Measurements from ENCODE around the gene PPP1R1C. TPM values are rescaled to one million over a fixed set of nuclear protein-coding genes. Genes with fewer than 3 reads are reported as not detected.

PPP1R1C gene
- total and polyA plus RNA-seq, 4 donors, result 7.8 to 27.3 (median 9.7) TPM

DNA sequence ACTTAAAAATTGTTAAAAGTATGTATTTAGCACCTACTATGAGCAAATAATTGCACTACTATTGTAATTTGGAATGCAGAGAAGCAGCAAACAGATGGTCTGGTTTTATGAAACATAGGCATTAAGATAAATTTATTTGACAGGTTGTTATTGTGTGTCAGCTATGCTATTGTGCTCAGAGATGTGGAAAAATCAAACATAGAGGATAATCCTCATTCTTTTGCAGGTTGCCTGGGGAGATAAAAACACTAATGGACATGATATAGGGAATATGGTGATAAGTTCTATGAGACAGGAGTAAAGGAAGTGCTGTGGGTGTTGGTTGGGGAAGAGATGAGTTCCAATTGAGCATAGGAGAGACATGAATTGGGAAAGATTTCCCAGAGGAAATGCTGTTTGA, 71.3 kb downstream of the PPP1R1C start:
- no peak for DNase-seq (ENCODE audit: low read depth in 4 of 6, low spot score in 6 of 6)
- no peak overlapping the region for H3K4me3 ChIP-seq (ENCODE audit: low read depth, low read length)
- H3K4me1 ChIP-seq (ENCODE audit: control insufficient read depth, insufficient read depth, low read length), result no peaks in the 10 kb centered on the region
- no peak overlapping the region for H3K27ac ChIP-seq (ENCODE audit: low read depth, low read length)
- no peaks in the 10 kb centered on the region for H3K9me3 ChIP-seq (ENCODE audit: control insufficient read depth, insufficient read depth, low read length)
- no peaks in the 10 kb centered on the region for H3K27me3 ChIP-seq (ENCODE audit: control insufficient read depth, insufficient read depth, low read length)
- no peaks in the 10 kb centered on the region for H3K36me3 ChIP-seq (ENCODE audit: control insufficient read depth, insufficient read depth, low read length)

DNA sequence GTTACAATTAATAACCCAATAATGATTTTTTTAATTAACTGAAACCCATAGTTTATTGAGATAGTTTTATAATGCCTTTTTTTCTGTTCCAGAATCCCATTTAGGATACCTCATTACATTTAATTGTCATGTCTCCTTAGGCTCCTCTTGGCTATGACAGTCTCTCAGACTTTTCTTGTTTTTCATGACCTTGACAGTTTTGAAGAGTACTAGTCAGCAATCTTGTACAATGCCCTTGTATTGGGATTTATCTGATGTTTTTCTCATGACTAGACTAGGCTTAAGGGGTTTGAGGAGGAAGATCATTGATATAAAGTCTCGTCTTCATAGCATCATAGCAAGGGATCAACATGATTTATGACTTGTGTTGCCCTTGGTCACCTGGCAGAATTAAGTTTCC, 72.4 kb downstream of the PPP1R1C start:
- no CpG with 5 or more reads among the region's 1 CpG for WGBS (ENCODE audit: insufficient coverage)
- Histone ChIP-seq H3K9me3 (ENCODE audit: control insufficient read depth, insufficient read depth, low read length) (no peaks in the 10 kb centered on the region), H3K4me3 (ENCODE audit: low read depth, low read length) (no peak overlapping the region), H3K27ac (ENCODE audit: low read depth, low read length) (no peak overlapping the region), H3K4me1 (ENCODE audit: control insufficient read depth, insufficient read depth, low read length) (no peaks in the 10 kb centered on the region), H3K36me3 (ENCODE audit: control insufficient read depth, insufficient read depth, low read length) (no peaks in the 10 kb centered on the region), H3K27me3 (ENCODE audit: control insufficient read depth, insufficient read depth, low read length) (no peaks in the 10 kb centered on the region)
- no peak for DNase-seq (ENCODE audit: low read depth in 4 of 6, low spot score in 6 of 6)

DNA sequence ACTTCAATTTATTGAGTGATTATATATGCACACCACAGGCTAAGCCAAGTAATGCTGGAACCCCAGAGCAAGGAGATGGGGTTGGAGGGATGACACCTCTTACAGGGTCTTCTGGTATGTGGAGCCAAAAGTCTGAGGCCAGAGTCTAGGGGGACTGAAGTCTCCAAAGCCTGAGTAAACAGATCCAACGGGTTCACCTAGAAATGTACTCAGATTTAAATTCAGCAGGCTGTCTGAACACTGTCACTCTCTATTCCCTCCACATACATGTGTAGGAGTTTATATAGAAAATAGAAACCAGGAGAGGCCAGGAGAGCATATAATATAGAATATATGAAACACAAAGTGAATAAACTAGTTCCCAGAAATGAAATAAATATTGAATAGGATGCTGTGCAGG, 76.1 kb downstream of the PPP1R1C start:
- no peaks in the 10 kb centered on the region for H3K4me1 ChIP-seq (ENCODE audit: control insufficient read depth, insufficient read depth, low read length)
- no peak overlapping the region for H3K27ac ChIP-seq (ENCODE audit: low read depth, low read length)
- no peak overlapping the region for H3K4me3 ChIP-seq (ENCODE audit: low read depth, low read length)
- no peaks in the 10 kb centered on the region for H3K9me3 ChIP-seq (ENCODE audit: control insufficient read depth, insufficient read depth, low read length)
- no CpG with 5 or more reads among the region's 1 CpG for WGBS (ENCODE audit: insufficient coverage)
- H3K27me3 ChIP-seq (ENCODE audit: control insufficient read depth, insufficient read depth, low read length), result no peaks in the 10 kb centered on the region
- no peak for DNase-seq (ENCODE audit: low read depth in 4 of 6, low spot score in 6 of 6)
- H3K36me3 ChIP-seq (ENCODE audit: control insufficient read depth, insufficient read depth, low read length), result no peaks in the 10 kb centered on the region

DNA sequence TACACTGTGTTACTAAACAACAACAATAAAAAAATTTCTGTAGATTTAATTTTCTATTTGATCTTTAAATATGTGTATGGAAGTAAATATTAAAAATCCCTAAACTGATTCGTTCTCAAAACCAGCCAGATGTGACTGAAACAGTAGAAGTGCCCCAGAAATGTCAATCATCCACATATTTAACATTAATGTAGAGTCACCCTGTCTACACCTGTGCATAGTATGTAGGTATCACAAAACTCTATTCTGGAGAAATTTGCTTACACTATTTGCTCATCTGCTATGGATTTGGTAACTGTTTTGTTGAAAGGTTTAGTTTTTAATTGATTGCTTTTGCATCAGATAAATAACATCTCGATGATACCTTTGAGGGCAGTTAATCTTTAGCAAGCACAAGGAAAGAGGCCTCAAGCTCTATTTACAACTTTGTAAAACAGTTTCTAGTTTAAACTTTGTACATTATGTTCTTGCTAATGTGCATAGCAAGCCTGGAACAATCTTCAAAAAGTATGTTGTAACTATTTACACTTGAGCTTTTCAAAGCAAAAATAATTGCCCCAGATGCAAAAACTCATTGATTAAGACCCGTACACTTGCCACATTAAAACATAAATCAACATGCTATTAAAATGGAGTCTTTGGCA, 76.8 kb downstream of the PPP1R1C start:
- Histone ChIP-seq H3K27me3 (ENCODE audit: control insufficient read depth, insufficient read depth, low read length) (no peaks in the 10 kb centered on the region), H3K4me1 (ENCODE audit: control insufficient read depth, insufficient read depth, low read length) (no peaks in the 10 kb centered on the region), H3K36me3 (ENCODE audit: control insufficient read depth, insufficient read depth, low read length) (no peaks in the 10 kb centered on the region), H3K9me3 (ENCODE audit: control insufficient read depth, insufficient read depth, low read length) (no peaks in the 10 kb centered on the region), H3K27ac (ENCODE audit: low read depth, low read length) (no peak overlapping the region), H3K4me3 (ENCODE audit: low read depth, low read length) (no peak overlapping the region)
- no CpG with 5 or more reads among the region's 3 CpGs for WGBS (ENCODE audit: insufficient coverage)
- no peak for DNase-seq (ENCODE audit: low read depth in 4 of 6, low spot score in 6 of 6)

DNA sequence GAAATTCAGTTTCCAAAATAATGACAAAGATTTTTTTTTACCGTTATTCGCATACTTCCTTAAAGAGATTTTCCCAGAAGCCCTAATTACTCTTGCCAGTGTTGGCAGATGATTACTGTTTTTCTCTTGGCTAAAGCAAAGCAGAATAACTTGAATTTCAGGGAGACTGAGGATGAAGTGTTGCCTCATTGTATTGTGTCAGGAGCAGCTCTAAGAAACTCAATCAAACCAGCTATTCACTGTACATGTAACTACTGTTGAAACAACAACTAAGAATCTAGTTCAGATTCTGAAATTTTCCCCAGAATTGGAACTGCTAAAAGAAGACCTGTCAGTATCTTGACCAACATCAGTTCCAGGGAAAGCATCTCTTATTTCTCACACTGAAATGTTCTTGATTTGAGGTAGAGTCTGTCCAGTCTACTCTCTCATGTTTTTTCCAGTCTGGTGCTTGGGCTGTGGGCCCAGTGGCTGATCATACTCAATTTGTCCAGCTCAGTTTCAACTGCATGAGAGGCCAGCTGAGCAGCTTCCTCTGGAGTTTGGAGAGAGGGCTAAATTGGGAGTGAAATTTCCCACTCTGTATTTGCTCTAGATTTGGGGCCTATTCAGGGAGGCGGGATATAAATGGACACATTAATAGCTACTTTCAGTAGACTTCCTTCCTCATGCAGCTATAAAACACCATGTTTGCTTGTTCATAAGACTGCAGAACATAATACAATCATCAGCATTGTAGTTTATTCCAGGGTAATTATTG, 78.5 kb downstream of the PPP1R1C start:
- DNase-seq (ENCODE audit: low read depth in 4 of 6, low spot score in 6 of 6), result peak in 1 of 6 donors; percentile 16
- no peaks in the 10 kb centered on the region for H3K36me3 ChIP-seq (ENCODE audit: control insufficient read depth, insufficient read depth, low read length)
- H3K27me3 ChIP-seq (ENCODE audit: control insufficient read depth, insufficient read depth, low read length), result no peaks in the 10 kb centered on the region
- no peaks in the 10 kb centered on the region for H3K9me3 ChIP-seq (ENCODE audit: control insufficient read depth, insufficient read depth, low read length)
- no peaks in the 10 kb centered on the region for H3K4me1 ChIP-seq (ENCODE audit: control insufficient read depth, insufficient read depth, low read length)
- no peak overlapping the region for H3K4me3 ChIP-seq (ENCODE audit: low read depth, low read length)
- no peak overlapping the region for H3K27ac ChIP-seq (ENCODE audit: low read depth, low read length)
- WGBS (ENCODE audit: insufficient coverage), result no CpG with 5 or more reads among the region's 3 CpGs

DNA sequence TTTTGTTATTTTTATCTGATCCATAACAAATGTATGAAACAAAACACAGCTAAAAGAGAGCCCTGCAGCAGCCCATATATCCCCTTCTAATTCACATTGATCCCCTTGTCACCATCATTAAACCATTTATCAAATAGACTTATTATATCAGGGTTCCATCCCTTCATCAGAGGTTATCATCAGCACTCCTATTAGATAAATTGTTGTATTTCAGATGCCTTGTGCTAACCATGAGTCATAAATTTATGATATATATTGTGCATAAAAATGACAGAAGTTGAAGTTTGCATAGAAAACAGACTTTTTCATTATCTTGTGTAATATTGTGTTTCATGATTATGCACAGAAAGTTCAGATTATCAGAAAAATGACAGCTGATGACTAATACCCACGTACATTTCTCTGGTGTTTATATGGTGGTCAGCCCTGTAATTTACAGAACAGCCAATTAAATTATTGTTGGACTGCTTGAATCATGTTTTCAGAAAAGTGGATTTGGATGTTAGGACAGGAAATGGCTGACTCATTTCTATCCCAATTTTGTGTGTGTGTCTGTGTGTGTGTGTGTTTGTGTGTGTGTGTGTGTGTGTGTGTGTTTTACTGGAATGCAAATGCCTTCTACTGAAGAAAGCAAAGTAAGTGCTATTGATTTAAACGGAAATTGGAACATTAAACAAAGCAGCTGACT, 80.9 kb downstream of the PPP1R1C start:
- Histone ChIP-seq H3K9me3 (ENCODE audit: control insufficient read depth, insufficient read depth, low read length) (no peaks in the 10 kb centered on the region), H3K36me3 (ENCODE audit: control insufficient read depth, insufficient read depth, low read length) (no peaks in the 10 kb centered on the region), H3K4me1 (ENCODE audit: control insufficient read depth, insufficient read depth, low read length) (no peaks in the 10 kb centered on the region), H3K4me3 (ENCODE audit: low read depth, low read length) (no peak overlapping the region), H3K27me3 (ENCODE audit: control insufficient read depth, insufficient read depth, low read length) (no peaks in the 10 kb centered on the region), H3K27ac (ENCODE audit: low read depth, low read length) (no peak overlapping the region)
- no peak for DNase-seq (ENCODE audit: low read depth in 4 of 6, low spot score in 6 of 6)
- WGBS (ENCODE audit: insufficient coverage), result no CpG with 5 or more reads among the region's 2 CpGs

DNA sequence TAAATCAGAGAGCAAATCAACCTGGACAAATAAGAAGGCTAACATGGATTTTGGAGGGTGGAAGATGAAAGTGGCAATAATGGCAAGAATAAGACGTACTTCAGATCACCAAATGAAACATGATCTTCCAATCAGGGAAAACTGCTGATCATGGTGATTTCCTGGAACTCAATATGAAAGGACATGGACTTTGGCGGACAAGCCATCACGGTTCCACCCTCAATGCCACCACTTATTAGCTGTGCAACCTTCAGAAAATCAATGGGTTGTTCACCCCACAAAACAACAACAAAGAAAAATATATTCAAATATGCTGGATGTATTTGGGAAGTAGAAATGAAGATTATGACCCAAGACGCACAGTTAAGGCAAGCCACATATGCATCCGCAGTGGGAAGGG, 81.7 kb downstream of the PPP1R1C start:
- 95% methylated on average over 2 of the region's 5 CpGs for WGBS (ENCODE audit: insufficient coverage)
- Histone ChIP-seq H3K4me3 (ENCODE audit: low read depth, low read length) (no peak overlapping the region), H3K27ac (ENCODE audit: low read depth, low read length) (no peak overlapping the region), H3K4me1 (ENCODE audit: control insufficient read depth, insufficient read depth, low read length) (no peaks in the 10 kb centered on the region), H3K27me3 (ENCODE audit: control insufficient read depth, insufficient read depth, low read length) (no peaks in the 10 kb centered on the region), H3K9me3 (ENCODE audit: control insufficient read depth, insufficient read depth, low read length) (no peaks in the 10 kb centered on the region), H3K36me3 (ENCODE audit: control insufficient read depth, insufficient read depth, low read length) (no peaks in the 10 kb centered on the region)
- no peak for DNase-seq (ENCODE audit: low read depth in 4 of 6, low spot score in 6 of 6)

DNA sequence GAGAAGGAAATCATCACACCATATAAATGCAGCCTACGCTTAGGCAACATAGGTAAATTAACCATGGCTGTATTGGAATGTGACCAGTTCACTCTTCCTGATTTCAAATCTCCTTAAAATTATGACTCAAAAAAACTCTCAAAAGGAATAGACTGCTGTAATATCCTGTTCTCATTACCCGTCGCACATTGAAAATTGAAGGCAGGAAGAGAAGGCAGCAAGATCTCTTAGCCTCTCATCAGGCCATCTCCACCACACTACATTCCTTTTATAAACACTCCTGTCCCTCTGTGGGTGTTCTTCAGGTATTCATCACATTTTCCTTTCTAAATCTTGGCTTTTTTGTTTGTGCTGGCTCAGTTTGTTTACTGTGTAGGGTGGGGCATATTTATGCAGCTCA, 83.2 kb downstream of the PPP1R1C start:
- Histone ChIP-seq H3K36me3 (ENCODE audit: control insufficient read depth, insufficient read depth, low read length) (no peaks in the 10 kb centered on the region), H3K4me1 (ENCODE audit: control insufficient read depth, insufficient read depth, low read length) (no peaks in the 10 kb centered on the region), H3K27ac (ENCODE audit: low read depth, low read length) (no peak overlapping the region), H3K4me3 (ENCODE audit: low read depth, low read length) (no peak overlapping the region), H3K9me3 (ENCODE audit: control insufficient read depth, insufficient read depth, low read length) (no peaks in the 10 kb centered on the region), H3K27me3 (ENCODE audit: control insufficient read depth, insufficient read depth, low read length) (no peaks in the 10 kb centered on the region)
- DNase-seq (ENCODE audit: low read depth in 4 of 6, low spot score in 6 of 6), result no peak
- no CpG with 5 or more reads among the region's 3 CpGs for WGBS (ENCODE audit: insufficient coverage)

DNA sequence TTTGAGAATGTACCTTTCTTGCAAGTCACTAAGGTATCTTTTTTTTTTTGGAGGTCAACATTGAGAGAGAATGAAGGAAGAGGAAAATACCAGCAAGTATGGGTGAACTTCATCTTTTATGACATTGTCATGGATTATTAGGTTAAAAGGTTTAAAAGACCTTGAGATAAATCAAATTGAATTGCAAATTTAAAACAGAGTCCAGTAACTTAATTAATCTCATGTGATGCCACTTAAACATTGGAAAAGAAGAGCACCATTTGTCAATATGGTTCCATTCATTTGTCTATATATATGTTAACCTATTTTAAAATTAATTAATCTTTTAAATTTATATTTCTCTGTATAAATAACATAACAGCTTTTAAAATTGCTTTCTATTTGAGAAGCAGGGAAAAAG, 83.8 kb downstream of the PPP1R1C start:
- H3K36me3 ChIP-seq (ENCODE audit: control insufficient read depth, insufficient read depth, low read length), result no peaks in the 10 kb centered on the region
- H3K9me3 ChIP-seq (ENCODE audit: control insufficient read depth, insufficient read depth, low read length), result no peaks in the 10 kb centered on the region
- no peak for DNase-seq (ENCODE audit: low read depth in 4 of 6, low spot score in 6 of 6)
- H3K27ac ChIP-seq (ENCODE audit: low read depth, low read length), result no peak overlapping the region
- no peaks in the 10 kb centered on the region for H3K27me3 ChIP-seq (ENCODE audit: control insufficient read depth, insufficient read depth, low read length)
- H3K4me3 ChIP-seq (ENCODE audit: low read depth, low read length), result no peak overlapping the region
- no peaks in the 10 kb centered on the region for H3K4me1 ChIP-seq (ENCODE audit: control insufficient read depth, insufficient read depth, low read length)

DNA sequence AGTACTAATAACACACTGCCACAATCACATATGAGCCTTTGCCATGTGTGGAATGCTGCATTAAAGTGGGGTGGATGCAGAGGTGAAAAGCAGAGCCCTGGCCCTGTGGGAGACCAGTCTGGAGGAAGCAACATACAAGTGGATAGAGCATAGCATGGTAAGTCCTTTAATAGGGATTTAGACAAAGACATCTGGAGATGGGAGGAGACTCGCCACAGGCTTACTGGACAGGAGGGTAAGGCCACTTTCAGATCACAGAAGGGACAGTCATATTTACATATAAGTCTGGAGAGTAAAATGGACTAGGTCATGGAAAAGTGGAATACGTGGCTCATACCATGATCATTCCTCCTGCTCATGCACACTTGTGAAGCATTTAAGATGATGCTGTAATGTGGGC, 84.3 kb downstream of the PPP1R1C start:
- Histone ChIP-seq H3K27ac (ENCODE audit: low read depth, low read length) (no peak overlapping the region), H3K36me3 (ENCODE audit: control insufficient read depth, insufficient read depth, low read length) (no peaks in the 10 kb centered on the region), H3K9me3 (ENCODE audit: control insufficient read depth, insufficient read depth, low read length) (no peaks in the 10 kb centered on the region), H3K27me3 (ENCODE audit: control insufficient read depth, insufficient read depth, low read length) (no peaks in the 10 kb centered on the region), H3K4me1 (ENCODE audit: control insufficient read depth, insufficient read depth, low read length) (no peaks in the 10 kb centered on the region), H3K4me3 (ENCODE audit: low read depth, low read length) (no peak overlapping the region)
- 100% methylated on average over 1 of the region's 2 CpGs for WGBS (ENCODE audit: insufficient coverage)
- DNase-seq (ENCODE audit: low read depth in 4 of 6, low spot score in 6 of 6), result no peak
